GM18517 (cell line): ENCODE data around the gene THBS2.
"Not testable (repeated sequence)": the region's sequence is repeated elsewhere in the genome, so short reads cannot be mapped to it uniquely, and the experiment has no call there.

Source experiments
- ATAC-seq: cut with Tn5 transposase; IDR thresholded peaks from one replicate; pipeline ENCODE4 v1.9.1; 2021; ENCODE audit warnings: mild to moderate bottlenecking, moderate library complexity; ENCODE audit not compliant: unreplicated experiment

Gene THBS2

DNA sequence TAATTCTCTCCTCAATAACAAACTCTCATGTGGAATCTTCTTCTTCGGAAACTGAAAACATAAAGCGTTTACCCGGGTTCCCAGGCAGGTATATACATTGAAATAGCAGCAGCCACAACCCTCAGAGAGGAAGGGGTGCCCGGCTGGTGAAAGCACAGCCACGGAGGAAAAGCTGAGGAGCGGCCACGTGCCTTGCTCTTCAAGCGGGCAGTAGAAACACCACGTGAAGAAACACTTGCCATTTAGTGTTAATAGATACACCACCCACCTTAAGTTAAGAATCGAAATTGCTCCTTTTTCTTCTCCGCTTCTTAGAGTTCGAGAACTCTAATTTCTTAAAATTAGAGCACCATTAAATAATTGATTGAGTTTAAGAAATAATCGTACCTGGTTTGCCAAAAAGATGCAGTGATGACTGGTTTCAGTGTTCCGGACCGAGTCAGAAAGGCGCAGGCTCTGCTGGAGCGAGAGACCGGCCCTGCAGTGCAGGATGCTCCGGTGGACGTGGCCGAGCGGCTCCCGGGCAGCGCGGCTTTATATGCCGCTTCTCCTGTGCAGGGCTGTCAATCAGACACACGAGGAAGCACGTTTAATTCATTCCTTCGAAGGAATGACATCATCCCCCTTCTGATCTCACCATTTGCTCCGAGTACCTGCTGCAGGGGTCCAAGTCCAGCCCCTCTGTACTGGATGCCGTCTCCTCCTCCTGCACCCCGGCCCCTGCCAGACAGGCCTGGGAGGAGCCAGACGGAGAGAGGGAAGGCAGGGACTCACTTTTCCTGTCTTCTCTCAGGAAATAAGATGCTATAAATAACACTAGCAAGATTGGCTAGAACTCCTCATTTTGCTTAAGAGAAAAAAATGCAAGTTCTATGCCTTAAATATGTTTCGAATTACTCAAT lies at the start of gene THBS2:
Gene THBS2 (minus strand): TSS at position 510 of the 902 bp plus-strand sequence. CDS start 3,062 bp downstream, outside the sequence.
- no peak for ATAC-seq

DNA sequence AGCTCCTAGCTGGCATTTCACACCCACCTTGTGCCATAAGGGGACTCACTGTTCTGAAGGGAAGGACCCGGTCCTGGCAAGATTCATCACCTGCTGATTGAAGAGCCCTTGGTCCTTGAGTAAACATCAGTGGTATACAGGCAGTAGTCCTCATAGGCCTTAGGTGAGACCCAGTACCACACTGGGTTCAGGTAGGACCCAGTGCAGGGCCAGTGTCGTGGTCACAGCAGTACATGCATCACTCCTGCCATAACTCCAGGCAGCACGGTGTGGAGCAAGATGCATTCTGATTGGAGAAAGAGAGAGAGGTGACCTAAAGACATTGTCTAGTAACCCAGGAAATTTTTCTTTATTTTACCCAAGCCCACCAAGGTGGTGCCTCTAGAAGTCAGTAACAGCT lies 49.1 kb upstream of the THBS2 start:
- ATAC-seq, result no peak

DNA sequence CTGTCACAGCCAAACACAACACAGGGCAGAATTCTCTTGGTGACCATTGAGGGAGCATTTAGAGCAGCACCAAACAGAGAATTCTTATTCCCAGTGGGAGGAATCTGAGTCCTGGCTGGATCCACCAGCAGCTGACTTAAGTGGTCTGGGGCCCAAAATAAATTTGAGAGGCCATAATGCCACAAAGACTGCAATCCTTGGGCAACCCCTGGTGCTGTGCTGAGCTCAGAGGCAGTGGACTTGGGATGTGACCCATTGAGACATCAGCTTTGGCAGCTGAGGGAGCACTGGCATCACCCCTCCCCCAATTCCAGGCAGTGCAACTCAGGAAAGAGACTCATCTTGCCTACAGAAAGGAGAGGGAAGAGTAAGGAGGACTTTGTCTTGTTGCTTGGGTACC lies 48.6 kb upstream of the THBS2 start:
- ATAC-seq, result no peak

DNA sequence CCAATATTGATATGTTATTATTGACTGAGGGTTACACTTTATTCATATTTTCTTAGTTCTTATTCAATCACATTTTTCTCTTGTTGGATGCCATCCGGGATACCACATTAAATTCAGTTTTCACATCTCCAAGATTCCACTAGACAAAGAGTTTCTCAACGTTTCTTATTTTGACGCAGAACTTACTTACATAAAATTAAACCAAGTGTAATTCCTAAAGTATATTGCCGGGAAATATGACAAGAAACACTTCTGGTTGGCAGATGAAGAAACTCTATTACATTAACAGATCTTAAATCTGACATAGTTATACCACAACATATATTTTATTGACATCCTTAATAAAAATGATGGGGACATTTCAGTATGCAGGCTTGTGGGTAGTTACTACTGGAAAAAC lies 47.3 kb upstream of the THBS2 start:
- ATAC-seq, result no peak

DNA sequence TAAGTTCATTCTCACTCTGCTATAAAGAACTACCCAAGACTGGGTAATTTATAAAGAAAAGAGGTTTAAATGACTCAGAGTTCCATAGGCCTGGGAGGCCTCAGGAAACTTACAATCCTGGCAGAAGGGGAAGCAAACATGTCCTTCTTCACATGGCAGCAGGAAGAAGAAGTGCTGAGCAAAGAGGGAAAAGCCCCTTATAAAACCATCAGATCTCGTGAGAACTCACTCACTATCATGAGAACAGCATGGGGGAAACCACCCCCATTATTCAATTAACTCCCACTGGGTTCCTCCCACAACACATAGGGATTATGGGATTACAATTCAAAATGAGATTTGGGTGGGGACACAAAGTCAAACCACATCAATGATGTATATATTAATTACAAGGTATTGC lies 45.0 kb upstream of the THBS2 start:
- ATAC-seq, result not testable (repeated sequence)

DNA sequence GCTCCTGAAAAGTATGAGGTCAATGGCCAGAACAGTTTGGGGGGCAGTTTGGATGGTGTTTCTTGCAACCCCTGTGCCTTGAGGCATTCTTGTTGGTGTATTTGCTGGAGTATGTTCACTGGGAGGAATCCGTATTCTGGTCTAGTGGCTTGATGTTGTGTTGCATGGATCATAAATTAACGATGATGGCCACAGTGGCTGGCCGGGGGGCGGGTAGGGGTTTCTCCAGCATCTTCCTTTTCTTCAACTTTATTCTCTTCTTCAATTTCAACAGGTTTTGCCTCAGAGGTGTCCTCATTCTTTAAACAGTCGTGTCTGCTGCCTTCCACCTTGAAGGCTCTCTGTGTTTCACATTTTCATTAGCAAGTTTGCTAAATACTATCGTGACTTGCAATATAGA lies 43.0 kb upstream of the THBS2 start:
- no peak for ATAC-seq

DNA sequence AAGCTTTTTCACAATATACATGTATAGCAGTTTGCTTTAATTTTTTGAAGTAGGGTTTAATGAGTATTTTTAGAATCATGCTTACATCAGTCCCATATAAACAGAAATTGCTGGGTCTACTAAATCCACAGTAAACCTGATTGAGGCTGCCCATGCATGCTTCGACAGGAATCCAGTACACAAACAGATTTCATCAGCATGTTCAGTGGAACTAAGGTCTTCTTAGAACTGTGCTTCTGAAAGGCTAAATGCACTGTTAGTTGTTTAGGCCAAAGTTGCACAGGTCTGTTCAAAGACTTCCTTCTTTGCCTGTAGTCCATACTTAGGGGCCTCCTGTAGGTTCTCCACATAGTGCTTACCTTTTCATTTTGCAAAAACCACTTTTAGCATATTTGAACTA lies 42.5 kb upstream of the THBS2 start:
- no peak for ATAC-seq

DNA sequence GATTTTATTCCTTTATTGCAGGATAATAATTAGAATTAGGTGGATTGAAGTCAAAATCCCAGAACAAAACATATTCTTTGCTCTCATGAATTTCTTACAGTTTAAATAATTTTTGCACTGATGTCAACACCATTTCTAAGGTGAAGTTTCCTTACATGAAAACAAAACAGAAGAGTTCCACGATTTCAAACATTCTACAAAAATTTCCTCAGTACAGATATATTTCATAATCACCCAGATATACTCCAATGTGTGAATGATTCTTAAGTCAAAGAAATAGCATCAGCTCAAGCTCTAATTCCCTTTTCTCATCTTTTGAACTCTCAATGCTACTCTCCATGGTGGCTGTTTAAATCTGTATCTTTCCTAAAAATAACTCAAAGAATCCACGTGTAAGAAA lies 39.5 kb upstream of the THBS2 start:
- ATAC-seq, result no peak

DNA sequence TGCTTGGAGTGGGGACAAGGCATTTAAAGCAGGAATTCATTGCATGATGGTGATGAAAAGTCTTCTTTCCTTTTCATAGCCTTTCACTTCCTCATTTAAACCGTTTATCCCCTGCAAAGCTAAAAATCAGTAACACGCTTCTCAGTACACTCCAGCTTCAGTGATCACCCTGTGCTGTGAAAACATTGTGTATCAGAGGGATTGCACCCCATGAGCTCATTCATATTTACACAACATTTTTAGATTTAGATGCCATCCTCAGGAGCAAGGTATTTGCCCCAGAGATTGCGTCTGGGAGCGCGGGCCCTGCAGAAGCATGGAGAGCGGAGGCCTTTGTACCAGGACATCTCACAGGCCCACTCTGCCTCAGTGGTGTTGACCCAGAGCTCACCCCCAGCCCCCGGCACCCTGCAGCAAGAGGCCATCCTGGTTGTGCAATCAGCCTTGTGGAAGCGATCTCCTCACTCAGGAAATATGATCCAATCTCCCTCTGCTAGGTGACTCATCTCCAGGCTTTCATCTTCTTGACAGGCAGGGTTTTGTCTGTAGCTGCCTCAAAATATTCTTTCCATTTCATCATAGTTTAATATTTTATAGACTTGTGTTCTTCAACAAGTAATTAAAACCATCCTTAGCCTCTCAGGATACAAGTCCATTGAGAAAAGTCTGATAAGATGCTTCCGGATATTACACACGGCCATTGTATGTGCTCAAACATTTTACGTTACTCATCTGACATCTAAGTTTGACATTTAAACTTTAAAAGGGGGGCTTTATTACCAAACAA lies 38.9 kb upstream of the THBS2 start:
- no peak for ATAC-seq

DNA sequence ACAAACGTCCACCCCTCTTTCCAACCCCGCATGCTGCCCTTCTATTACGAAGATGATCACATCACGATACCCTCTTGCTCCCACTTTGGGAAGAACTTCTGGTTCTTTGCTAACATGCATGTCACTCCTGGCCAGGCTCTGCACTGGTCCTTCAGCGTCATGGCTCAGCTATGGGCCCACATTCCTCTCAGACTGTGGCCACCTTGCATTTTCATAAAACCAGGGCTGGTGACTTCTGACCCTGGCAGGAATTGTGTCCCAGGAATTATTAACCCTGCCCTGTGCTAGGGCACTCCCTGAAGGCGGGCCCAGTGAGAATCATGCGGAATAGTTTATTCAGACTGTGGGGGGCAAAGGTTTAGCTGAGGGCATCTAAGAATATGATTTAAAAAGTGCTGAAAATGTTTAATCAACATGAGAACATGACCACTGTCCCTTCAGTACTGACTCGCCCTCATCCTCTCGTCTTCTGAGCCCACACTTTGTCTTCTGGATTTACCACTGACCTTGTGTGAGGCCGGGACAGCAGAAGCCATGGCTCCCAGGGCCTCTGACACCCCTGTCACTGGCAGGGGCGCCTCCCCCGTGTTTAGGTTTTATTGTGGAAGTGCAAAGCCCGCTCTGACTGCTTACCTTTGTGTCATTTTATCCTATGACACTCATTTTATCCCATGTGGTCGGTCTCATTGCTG lies 38.1 kb upstream of the THBS2 start:
- no peak for ATAC-seq

DNA sequence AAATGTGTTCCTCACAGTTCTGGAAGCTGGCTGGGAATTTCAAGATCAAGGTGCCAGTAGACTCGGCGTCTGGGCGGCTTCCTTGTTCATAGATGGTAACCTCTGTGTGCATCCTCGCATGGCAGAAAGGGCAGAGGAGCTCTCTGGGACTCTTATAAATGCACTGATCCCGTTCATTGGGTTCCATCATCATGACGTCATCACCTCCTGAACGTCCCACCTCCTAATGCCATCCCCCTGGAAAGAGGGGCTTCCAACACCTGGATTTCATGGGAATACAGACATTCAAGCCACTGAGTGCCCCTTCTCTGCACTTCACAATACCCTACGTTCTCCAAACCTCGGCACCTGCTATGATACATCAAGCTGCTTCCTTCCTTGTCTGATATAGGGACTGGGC lies 37.5 kb upstream of the THBS2 start:
- ATAC-seq, result no peak

DNA sequence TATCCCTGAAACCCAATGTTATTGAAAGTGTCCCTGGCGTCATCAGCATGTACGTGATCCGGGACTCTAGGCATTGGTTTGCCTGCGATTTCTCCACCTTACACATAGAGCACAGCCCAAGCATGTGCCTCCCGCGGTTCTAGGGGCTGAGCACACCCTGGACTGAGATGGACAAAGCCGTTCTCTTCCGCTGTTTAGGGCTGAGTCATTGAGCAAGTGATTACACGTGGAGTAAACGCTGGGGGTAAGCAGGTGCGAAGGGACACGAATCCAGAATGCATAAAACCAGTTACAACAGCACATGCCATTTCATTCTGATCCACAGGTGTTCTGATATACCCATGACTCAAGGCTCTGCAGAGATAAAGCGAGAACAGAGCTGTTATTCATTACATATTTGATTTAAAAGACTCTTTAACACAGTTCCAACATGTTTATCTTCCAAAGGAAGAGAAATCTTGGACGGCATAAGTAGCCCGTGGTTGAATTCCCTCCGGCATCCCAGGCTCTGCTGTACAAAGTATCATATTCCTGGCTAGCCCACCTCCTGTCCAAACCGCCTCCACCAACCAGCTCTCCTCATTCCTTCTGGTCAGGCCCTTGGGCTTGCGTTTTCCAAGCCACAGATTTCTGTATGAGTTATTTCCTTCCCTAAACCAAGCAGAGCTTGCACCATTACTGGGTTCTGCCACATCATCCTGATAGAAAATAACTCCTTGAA lies 36.1 kb upstream of the THBS2 start:
- ATAC-seq, result no peak

DNA sequence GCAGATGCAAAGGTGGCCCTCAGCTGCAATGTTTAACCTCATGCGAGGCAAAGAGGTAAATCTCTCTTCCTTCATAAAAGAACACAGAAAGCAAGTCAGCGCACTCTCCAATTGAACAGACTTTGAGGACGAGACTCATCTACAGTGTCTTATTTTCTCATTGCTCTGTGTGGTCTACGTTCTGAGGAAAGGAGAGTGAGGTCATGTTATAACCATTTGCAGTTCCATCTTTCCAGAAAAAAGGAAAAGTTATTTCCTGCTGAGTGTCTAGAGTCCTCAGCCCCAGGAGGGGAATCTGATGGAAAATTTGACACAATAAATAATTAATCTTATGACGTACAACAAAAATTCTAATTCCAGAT lies 35.6 kb upstream of the THBS2 start:
- ATAC-seq, result no peak

DNA sequence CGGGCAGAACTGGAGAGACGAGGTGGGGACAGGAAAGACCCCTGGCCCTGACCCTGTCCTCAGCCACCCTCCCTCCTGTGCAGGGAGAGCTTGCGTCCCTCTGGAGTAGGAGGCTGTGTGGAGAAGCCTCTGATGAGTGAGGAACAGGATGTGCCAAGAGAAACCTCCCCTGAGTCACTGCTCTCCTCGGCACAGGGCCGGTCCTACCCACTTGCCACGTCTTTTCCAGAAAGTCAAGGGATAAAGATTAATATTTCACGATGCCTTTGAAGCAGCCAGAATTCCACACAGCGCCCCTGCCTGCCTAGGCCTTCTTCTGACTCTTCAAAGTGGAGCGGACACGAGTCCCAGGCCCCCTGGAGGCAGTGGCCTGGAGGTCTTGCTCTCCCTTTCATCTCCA lies 34.9 kb upstream of the THBS2 start:
- no peak for ATAC-seq

DNA sequence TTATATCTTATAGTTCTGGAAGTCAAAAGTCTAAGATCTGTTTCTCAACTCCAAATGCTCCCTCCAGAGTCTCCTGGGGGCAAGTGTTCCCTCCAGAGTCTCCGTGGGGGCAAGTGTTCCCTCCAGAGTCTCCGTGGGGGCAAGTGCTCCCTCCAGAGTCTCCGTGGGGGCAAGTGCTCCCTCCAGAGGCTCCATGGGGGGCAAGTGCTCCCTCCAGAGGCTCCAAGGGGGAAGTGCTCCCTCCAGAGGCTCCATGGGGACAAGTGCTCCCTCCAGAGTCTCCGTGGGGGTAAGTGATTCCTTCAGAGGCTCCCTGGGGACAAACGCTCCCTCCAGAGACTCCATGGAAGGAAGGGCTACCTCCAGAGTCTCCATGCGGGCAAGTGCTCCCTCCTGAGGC lies 34.0 kb upstream of the THBS2 start:
- no peak for ATAC-seq

DNA sequence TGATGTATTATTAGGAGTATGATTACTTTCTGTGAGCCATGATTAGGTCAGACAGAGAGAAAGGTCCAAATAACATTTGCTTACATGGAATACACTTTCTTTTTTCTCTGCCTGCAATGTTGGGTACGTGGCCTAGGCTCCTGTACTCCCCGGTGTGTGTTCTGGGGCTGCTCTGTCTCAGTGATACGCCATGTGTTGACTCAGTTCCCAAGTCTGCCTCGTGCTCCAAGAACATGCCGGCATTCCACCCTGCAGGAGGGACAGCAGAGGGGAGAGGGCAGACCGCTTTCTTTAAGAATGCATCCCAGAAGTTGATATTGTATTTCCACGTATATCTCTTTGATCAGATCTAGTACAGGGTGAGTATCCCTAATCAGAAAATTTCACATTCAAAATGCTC lies 33.3 kb upstream of the THBS2 start:
- ATAC-seq, result no peak

DNA sequence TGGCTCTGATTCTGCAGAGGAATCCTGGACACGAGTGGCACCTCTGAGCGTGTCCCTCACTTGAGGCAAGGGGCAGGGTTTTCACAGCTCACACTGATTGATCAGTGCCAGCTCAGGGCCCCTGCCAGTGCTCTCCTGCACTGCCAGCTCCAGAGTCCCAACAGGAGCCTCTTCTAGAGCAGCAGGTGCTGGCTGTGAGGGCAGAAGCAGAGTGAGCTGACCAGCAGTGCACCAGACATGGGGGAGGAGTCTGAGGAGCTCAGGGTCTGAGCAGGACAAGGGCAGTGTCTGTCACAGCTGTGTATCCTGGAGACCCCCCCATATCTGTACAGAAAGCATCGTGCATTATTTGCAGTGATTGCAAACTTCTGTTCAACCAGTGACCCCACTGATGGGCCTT lies 31.5 kb upstream of the THBS2 start:
- ATAC-seq, result no peak

DNA sequence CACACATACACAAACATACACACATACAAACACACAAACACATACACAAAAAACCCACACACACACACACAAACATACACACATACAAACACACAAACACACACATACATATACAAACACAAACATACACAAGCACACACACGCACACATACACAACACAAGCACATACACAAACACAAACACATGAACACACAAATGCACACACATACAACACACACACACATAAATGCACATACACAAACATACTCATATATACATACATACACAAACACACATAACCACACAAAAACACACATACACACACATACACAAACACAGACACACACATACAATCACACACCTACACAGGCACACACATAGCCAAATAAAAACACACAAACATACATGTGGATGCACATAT lies 30.3 kb upstream of the THBS2 start:
- no peak for ATAC-seq

DNA sequence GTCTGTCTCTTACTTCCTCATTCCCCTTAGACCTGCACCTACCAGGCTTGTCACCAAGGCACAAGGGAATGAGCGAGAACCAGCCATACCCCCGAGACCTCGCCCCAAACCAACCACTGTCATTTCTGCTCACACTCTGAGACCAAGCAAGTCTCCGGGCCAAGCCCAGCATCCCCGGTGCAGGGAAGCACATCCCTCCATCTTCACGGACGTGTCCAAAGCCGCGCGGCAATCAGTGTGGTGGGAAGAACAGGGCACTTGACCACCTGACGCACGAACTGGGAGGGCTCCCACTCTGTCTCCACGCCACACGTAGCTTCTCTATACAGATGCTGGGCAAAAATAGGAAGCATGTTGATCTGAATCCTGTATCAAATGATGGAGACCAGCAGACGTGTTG lies 28.4 kb upstream of the THBS2 start:
- no peak for ATAC-seq

DNA sequence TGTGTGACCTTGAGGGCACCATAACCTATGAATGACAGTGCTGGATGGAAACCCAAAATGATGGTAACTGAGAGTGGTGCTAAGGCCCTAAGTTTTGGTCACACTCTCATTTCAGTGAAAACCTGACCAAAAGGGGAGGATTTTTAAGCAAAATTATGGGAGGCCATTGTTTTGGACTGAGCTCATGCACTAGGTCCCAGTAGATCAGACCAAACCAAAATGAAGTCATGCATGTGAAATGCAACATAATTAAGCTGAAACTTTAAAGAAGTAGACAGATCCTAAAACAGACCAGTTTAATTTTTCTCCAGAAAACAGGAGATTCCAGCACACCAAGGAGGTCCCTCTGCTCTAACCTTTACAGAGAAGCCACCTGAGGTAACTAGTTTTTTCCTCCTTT lies 24.0 kb upstream of the THBS2 start:
- ATAC-seq, result no peak

DNA sequence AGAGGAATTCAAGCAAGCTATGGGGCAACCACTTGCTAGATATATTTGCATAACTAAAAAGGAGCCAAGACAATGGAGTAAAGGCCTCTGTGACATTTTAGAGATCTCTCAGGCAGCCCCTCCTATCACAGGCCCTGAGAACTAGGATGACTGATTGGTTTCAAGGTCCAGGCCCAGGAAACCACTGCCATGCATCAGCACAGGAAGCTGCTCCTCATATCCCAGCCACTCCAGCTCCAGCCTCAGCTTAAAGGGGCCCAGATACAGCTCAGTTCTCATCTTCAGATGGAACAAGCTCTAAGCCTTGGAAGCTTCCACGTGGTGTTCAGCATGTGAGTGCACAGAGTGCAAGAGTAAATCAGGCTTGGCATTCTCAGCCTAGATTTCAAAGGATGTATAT lies 21.1 kb upstream of the THBS2 start:
- ATAC-seq, result no peak
